Right lung (tissue), 5 donors: ENCODE results near the gene CACNA2D4. TPM values are rescaled to one million over a fixed set of nuclear protein-coding genes. Genes with fewer than 3 reads are reported as not detected.

Source experiments
- DNase-seq, 2 donors: peaks; one replicate each; pipeline ENCODE4 v3.0.0-alpha.2; 2013
- polyA plus RNA-seq, 5 donors: library from polyadenylated mRNA; unstranded; fragments of 120-200 nt; gene quantifications; one replicate each; pipeline versions ENCODE4 v1.2.1 to v1.2.3, GENCODE V29; 2013; ENCODE audit warnings: inconsistent platforms in 1 of 5, low replicate concordance in 1 of 5; ENCODE audit not compliant: insufficient read length in 5 of 5, insufficient read depth in 1 of 5

The CACNA2D4 gene
- polyA plus RNA-seq, 5 donors: 1.3 to 2.6 (median 1.9) TPM

GRCh38 chr12:1778911-1779310 is 139.5 kb downstream of the CACNA2D4 start:
- no peak for DNase-seq

DNA sequence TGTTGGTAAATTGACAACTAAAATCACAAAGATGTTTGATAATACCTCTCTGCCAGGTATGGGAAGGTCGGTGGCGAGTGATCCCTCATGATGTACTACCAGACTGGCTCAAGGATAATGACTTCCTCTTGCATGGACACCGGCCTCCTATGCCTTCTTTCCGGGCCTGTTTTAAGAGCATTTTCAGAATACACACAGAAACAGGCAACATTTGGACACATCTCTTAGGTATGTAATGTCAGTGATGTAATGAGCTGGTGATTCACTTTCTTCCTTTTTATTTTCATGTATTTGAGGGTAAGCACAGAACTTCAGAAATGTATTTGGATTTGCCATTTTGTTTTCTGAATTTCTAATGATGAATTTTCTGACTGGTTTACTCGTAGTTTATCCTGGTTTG is 140.7 kb downstream of the CACNA2D4 start:
- DNase-seq: no peak

GRCh38 chr12:1776170-1776921 is 142.1 kb downstream of the CACNA2D4 start:
- no peak for DNase-seq

DNA sequence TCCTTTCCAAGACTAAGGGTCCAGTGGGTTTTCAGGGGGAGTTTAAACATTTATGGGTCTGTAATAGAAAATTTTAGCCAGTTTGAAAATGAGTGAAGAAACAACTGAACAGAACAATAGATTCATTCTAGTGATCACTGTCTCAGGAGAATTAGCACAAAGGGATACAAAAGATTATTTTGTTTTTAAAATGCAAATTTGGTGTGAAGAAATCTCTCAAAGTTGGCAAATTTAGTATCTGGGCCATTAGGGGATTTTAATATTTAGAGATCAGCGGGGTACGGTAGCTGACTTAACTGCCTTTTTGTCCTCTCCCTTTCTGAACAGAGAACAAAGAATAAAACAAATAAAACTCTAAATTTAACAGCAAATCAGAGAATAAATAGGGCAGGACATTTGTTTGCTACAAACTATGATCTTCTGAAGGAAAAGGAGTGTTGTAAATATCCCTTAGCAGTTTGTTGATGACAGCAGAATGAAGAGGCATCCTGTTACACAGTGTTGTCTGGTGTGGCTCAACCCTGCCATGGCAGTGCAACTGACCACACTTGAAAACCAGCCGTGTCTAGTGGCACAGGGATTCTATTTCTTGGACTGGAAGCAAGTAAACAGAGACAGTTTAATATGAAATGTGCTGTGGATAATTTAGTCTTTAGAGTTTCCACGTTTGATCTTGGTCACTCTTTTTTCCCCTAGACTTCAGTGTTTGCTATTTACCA is 144.4 kb downstream of the CACNA2D4 start:
- no peak for DNase-seq

- DNase-seq: no peak
Measured at GRCh38 chr12:1769809-1770494, 148.5 kb downstream of the CACNA2D4 start.

GRCh38 chr12:1768615-1769014 is 149.8 kb downstream of the CACNA2D4 start:
- DNase-seq: no peak

- DNase-seq: no peak
Measured at GRCh38 chr12:1767407-1768090, 150.9 kb downstream of the CACNA2D4 start.

- no peak for DNase-seq
Measured at GRCh38 chr12:1766110-1766509, 152.3 kb downstream of the CACNA2D4 start.

GRCh38 chr12:1763153-1763552 is 155.3 kb downstream of the CACNA2D4 start:
- DNase-seq: no peak

DNA sequence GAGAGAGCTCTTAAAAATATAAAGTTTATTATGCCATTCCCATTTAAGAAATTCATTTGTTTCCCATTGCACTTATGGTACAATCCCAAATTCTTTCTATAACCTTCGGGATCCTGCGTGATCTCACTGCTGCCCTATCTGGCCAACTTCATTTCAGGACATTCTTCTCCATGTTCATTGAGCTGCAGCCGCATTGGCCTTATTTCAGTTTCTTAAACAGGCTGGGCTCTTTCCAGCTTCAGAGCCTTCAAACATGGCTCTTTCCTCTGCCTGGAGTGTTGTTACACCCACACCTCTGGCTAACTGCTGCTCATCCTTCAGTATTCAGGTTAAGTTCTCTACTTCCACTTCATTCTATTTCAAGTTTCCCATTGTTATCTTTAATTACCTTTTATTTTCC is 156.6 kb downstream of the CACNA2D4 start:
- DNase-seq: no peak

DNA sequence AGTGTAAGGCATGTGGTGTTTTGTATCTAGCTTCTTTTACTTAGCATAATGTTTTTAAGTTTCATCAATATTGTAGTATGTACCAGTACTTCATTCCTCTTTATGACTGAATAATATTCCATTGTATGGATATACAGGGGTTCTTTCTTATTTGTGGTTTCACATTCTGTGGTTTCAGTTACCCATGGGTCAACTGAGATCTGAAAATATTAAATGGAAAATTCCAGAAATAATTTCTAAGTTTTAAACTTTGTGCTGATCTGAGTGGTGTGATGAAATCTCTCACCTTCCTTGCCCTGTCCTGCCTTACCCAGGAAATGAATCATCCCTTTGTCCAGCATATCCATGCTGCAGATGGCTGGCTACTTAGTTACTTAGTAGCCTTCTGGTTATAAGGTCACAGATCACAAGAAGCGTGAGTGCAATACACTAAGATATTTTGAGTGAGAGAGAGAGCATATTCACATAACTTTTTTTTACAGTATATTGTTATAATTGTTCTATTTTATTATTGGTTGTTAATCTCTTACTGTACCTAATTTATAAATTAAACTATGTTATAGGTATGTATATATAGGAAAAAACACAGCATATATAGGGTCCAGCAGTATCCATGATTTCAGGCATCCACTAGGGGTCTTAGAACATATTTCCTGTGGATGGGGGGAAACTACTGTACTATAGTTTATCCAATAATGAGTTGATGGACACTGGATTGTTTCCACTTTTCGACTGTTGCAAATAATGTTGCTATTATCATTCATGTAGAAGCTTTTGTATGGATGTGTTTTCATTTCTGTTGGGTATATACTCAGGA is 157.7 kb downstream of the CACNA2D4 start:
- DNase-seq: no peak

- peak; percentile 37 to 44 for DNase-seq
Measured at GRCh38 chr12:1758887-1759286, 159.6 kb downstream of the CACNA2D4 start.

DNA sequence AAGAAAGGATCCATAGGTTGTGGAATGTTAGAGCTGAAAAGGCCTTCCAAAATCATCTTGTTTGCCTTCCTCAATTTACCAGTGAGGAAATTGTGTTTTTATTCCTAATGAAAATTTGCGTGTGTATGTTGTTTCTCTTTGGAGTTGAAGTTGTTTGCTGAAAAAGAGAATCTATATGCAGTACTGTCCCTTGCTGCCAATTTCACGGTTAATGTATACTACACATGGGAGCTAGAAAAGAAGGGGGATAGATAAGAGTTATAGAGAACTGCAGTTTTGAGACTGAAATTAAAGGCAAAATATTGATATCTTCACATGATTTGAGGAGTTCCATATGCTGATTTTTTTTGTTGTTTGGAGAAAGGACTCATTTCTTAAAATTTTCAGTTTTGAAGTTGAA is 160.1 kb downstream of the CACNA2D4 start:
- no peak for DNase-seq

GRCh38 chr12:1750300-1750699 is 168.2 kb downstream of the CACNA2D4 start:
- DNase-seq: no peak

- DNase-seq: no peak
Measured at GRCh38 chr12:1749019-1749418, 169.4 kb downstream of the CACNA2D4 start.

DNA sequence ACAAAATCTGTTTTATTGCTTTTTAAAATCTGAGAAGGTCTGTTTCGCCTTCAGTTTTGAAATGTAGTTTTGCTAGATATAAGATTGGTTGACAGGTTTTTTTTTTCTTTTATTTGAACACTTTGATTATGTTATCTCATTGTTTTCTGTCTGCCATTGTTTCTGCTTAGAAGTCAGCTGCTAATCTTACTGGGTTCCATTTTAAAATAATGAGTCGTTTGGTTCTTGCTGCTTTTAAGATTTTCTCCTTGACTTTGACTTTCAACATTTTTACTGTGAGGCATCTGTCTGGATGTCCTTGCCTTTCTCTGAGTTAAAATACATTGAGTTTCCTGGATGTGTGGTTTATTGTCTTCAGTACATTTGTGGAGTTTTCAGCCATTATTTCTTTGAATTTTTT is 170.8 kb downstream of the CACNA2D4 start:
- DNase-seq: no peak

- DNase-seq: no peak
Measured at GRCh38 chr12:1744932-1745331, 173.5 kb downstream of the CACNA2D4 start.
